Astrocyte (in vitro differentiated cells and primary cell): ENCODE data around the gene IDE. TPM values are rescaled to one million over a fixed set of nuclear protein-coding genes. Genes with fewer than 3 reads are reported as not detected.

Source experiments
- DNase-seq: peaks from one replicate; pipeline ENCODE4 v3.0.0-alpha.2; 2010; ENCODE audit warnings: low read depth
- FAIRE-seq: peaks from 2 replicates; lab custom pipeline; 2011; peaks lifted over from hg19 to GRCh38; lab: Jason Lieb, UNC
- H2AFZ ChIP-seq: 2 replicates; pipeline ENCODE4 v1.6.0; 2012; ENCODE audit warnings: low read depth, low read length, inconsistent platforms
- H3K27ac ChIP-seq: 2 replicates; pipeline ENCODE4 v1.5.1; 2011; ENCODE audit warnings: low read depth, low read length, inconsistent platforms
- H3K27me3 ChIP-seq: 2 replicates; pipeline ENCODE4 v1.6.0; 2011; ENCODE audit warnings: low read length, inconsistent platforms; ENCODE audit not compliant: insufficient read depth
- H3K36me3 ChIP-seq: 2 replicates; pipeline ENCODE4 v1.5.1; 2011; ENCODE audit warnings: low read length, inconsistent platforms; ENCODE audit not compliant: insufficient read depth
- H3K4me1 ChIP-seq: 2 replicates; pipeline ENCODE4 v1.5.1; 2011; ENCODE audit warnings: low read length, inconsistent platforms; ENCODE audit not compliant: insufficient read depth
- H3K4me2 ChIP-seq: 2 replicates; pipeline ENCODE4 v1.6.0; 2012; ENCODE audit warnings: low read length, inconsistent platforms
- H3K4me3 ChIP-seq: 2 replicates; pipeline ENCODE4 v1.5.1; 2011; ENCODE audit warnings: low read depth, mild to moderate bottlenecking, low read length, inconsistent platforms; ENCODE audit not compliant: insufficient read depth
- H3K79me2 ChIP-seq: 2 replicates; pipeline ENCODE4 v1.6.0; 2012; ENCODE audit warnings: mild to moderate bottlenecking, low read length, inconsistent platforms; ENCODE audit not compliant: insufficient read depth
- H3K9ac ChIP-seq: 2 replicates; pipeline ENCODE4 v1.6.0; 2012; ENCODE audit warnings: mild to moderate bottlenecking, low read length, inconsistent platforms
- H3K9me3 ChIP-seq: 2 replicates; pipeline ENCODE4 v1.5.1; 2012; ENCODE audit warnings: low read depth, mild to moderate bottlenecking, low read length, inconsistent platforms; ENCODE audit not compliant: insufficient read depth
- H4K20me1 ChIP-seq: 2 replicates; pipeline ENCODE4 v1.6.0; 2012; ENCODE audit warnings: low read length, inconsistent platforms; ENCODE audit not compliant: insufficient read depth
- H3K27ac Mint-ChIP-seq: one replicate; pipeline ENCODE4 v1.8.0; 2021; ENCODE audit warnings: mild to moderate bottlenecking, mixed read lengths; ENCODE audit not compliant: unreplicated experiment
- H3K27me3 Mint-ChIP-seq: one replicate; pipeline ENCODE4 v1.8.0; 2021; ENCODE audit warnings: low read depth, mixed read lengths; ENCODE audit not compliant: unreplicated experiment
- H3K36me3 Mint-ChIP-seq: one replicate; pipeline ENCODE4 v1.8.0; 2021; ENCODE audit warnings: low read depth, mixed read lengths; ENCODE audit not compliant: unreplicated experiment
- H3K4me1 Mint-ChIP-seq: one replicate; pipeline ENCODE4 v1.8.0; 2021; ENCODE audit warnings: low read depth, mixed read lengths; ENCODE audit not compliant: unreplicated experiment
- H3K4me3 Mint-ChIP-seq: one replicate; pipeline ENCODE4 v1.8.0; 2021; ENCODE audit warnings: mild to moderate bottlenecking, moderate library complexity, mixed read lengths; ENCODE audit not compliant: unreplicated experiment
- H3K9me3 Mint-ChIP-seq: one replicate; pipeline ENCODE4 v1.8.0; 2021; ENCODE audit warnings: mild to moderate bottlenecking, mixed read lengths; ENCODE audit not compliant: unreplicated experiment
- EZH2 ChIP-seq: IDR thresholded peaks from 2 replicates; pipeline ENCODE4 v1.6.1; 2012; ENCODE audit warnings: mild to moderate bottlenecking, low read length, inconsistent platforms; ENCODE audit not compliant: insufficient read depth
- total RNA-seq: library from RNA; stranded (reverse); gene quantifications from 2 replicates; pipeline ENCODE4 v1.2.1, GENCODE V29; 2021
- TF ChIP-seq, protein P1 (sequence below): IDR thresholded peaks from 2 replicates; pipeline ENCODE4 v1.5.1; 2011; ENCODE audit warnings: low read depth, mild to moderate bottlenecking, inconsistent platforms, low read length, moderate library complexity; ENCODE audit not compliant: insufficient read depth

Gene IDE
- total RNA-seq, 1 donor from 2014 or later, result 35.9 TPM

DNA sequence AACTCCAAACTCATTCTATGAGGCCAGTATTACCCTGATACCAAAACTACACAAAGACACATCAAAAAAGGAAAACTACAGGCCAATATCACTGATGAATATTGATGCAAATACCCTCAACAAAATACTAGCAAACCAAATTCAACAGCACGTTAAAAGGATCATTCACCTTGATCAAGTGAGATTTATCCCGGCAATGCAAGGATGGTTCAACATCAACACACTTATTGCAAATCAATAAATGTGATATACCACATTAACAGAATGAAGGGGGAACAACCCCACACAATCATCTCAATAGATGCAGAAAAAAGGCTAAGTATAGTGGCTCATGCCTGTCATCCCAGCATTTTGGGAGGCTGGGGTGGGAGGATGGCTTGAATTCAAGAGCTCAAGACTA is 19.9 kb downstream of the IDE start:
- Mint-ChIP-seq H3K4me1 (no peaks in the 10 kb centered on the region), H3K27me3 (no peaks in the 10 kb centered on the region), H3K4me3 (no peak overlapping the region), H3K36me3 (peaks cover 35% of the 10 kb centered on the region), H3K9me3 (peaks cover 11% of the 10 kb centered on the region), H3K27ac (no peak overlapping the region)
- no peak overlapping the region for H3K4me2 ChIP-seq
- H3K4me1 ChIP-seq, result no peaks in the 10 kb centered on the region
- H3K4me3 ChIP-seq, result no peak overlapping the region
- H3K79me2 ChIP-seq, result peaks cover 7% of the 10 kb centered on the region
- no peak overlapping the region for H2AFZ ChIP-seq
- DNase-seq (no peak), FAIRE-seq (no peak)
- H4K20me1 ChIP-seq, result no peaks in the 10 kb centered on the region
- H3K9ac ChIP-seq, result no peak overlapping the region
- H3K27ac ChIP-seq, result no peak overlapping the region
- no peak for TF ChIP-seq EZH2
- TF ChIP-seq, protein P1, sequence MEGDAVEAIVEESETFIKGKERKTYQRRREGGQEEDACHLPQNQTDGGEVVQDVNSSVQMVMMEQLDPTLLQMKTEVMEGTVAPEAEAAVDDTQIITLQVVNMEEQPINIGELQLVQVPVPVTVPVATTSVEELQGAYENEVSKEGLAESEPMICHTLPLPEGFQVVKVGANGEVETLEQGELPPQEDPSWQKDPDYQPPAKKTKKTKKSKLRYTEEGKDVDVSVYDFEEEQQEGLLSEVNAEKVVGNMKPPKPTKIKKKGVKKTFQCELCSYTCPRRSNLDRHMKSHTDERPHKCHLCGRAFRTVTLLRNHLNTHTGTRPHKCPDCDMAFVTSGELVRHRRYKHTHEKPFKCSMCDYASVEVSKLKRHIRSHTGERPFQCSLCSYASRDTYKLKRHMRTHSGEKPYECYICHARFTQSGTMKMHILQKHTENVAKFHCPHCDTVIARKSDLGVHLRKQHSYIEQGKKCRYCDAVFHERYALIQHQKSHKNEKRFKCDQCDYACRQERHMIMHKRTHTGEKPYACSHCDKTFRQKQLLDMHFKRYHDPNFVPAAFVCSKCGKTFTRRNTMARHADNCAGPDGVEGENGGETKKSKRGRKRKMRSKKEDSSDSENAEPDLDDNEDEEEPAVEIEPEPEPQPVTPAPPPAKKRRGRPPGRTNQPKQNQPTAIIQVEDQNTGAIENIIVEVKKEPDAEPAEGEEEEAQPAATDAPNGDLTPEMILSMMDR, result no peak
- H3K36me3 ChIP-seq, result peaks cover 3% of the 10 kb centered on the region
- peaks cover 4% of the 10 kb centered on the region for H3K9me3 ChIP-seq
- H3K27me3 ChIP-seq, result no peaks in the 10 kb centered on the region

DNA sequence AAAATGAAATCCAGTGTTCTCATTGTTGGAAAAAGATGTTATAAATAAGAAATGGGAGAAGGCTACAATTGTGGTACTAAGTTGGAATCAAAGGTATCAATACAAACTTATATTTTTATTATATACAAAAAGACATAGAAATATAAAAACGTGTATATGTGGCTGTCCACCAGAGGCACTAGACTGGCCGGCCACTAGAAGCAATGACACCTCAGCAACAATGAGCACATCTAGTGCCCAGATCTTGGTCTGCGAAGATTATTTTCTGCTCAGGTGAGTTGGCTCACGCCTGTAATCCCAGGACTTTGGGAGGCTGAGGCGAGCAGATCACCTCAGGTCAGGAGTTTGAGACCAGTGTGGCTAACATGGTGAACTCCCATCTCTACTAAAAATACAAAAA is 21.6 kb downstream of the IDE start:
- H3K4me1 Mint-ChIP-seq, result no peaks in the 10 kb centered on the region
- peaks cover 11% of the 10 kb centered on the region for H3K9me3 Mint-ChIP-seq
- no peaks in the 10 kb centered on the region for H3K27me3 Mint-ChIP-seq

DNA sequence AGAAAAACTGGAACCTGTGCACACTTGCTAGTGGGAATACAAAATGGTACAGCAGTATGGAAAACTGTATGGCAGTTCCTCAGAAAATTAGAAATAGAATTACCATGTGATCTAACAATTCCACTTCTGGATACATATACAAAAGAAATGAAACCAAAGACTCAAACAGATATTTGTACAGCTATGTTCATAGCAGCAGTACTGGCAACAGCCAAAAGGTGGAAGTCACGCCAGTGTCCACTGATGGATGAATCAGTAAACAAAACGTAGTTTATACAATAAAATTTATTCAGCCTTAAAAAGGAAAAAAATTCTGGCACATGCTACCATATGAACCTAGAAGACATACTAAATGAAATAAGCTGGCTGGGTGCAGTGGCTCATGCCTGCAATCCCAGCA is 23.0 kb downstream of the IDE start:
- DNase-seq (no peak), FAIRE-seq (no peak)
- Mint-ChIP-seq H3K27me3 (no peaks in the 10 kb centered on the region), H3K4me3 (no peak overlapping the region), H3K9me3 (peaks cover 11% of the 10 kb centered on the region), H3K27ac (no peak overlapping the region), H3K4me1 (no peaks in the 10 kb centered on the region), H3K36me3 (peaks cover 26% of the 10 kb centered on the region)
- H3K4me2 ChIP-seq, result no peak overlapping the region
- peaks cover 4% of the 10 kb centered on the region for H3K9me3 ChIP-seq
- no peak overlapping the region for H2AFZ ChIP-seq
- no peaks in the 10 kb centered on the region for H3K27me3 ChIP-seq
- peaks cover 5% of the 10 kb centered on the region for H4K20me1 ChIP-seq
- H3K36me3 ChIP-seq, result no peaks in the 10 kb centered on the region
- no peak overlapping the region for H3K9ac ChIP-seq
- TF ChIP-seq EZH2, result no peak
- TF ChIP-seq, protein P1, result no peak
- no peaks in the 10 kb centered on the region for H3K4me1 ChIP-seq
- peaks cover 21% of the 10 kb centered on the region for H3K79me2 ChIP-seq
- H3K4me3 ChIP-seq, result no peak overlapping the region
- no peak overlapping the region for H3K27ac ChIP-seq

More for the DNA sequence above, 21.6 kb downstream of the IDE start:
- Mint-ChIP-seq H3K27ac (no peak overlapping the region), H3K4me3 (no peak overlapping the region), H3K36me3 (peaks cover 28% of the 10 kb centered on the region)
- no peak for FAIRE-seq
- no peak overlapping the region for H3K9ac ChIP-seq
- H3K4me1 ChIP-seq, result no peaks in the 10 kb centered on the region
- no peaks in the 10 kb centered on the region for H3K36me3 ChIP-seq
- no peaks in the 10 kb centered on the region for H4K20me1 ChIP-seq
- H3K4me3 ChIP-seq, result no peak overlapping the region
- no peaks in the 10 kb centered on the region for H3K27me3 ChIP-seq
- TF ChIP-seq EZH2, result no peak
- TF ChIP-seq, protein P1, result no peak
- H3K79me2 ChIP-seq, result peaks cover 15% of the 10 kb centered on the region
- no peak overlapping the region for H2AFZ ChIP-seq
- H3K4me2 ChIP-seq, result no peak overlapping the region
- no peak overlapping the region for H3K27ac ChIP-seq
- DNase-seq, result no peak
- H3K9me3 ChIP-seq, result peaks cover 4% of the 10 kb centered on the region
